CD14-positive monocyte (primary cell): Measurements from ENCODE around the gene SYNM. TPM values are rescaled to one million over a fixed set of nuclear protein-coding genes. Genes with fewer than 3 reads are reported as not detected.

ENCODE experiments used
- DNase-seq, 3 donors: peaks; one replicate each; pipeline ENCODE4 v3.0.0-alpha.2; 2011 to 2022
- H2AFZ ChIP-seq: 2 replicates; pipeline ENCODE4 v1.6.0; 2012; ENCODE audit warnings: mild to moderate bottlenecking, low read depth, low read length, inconsistent platforms; ENCODE audit not compliant: insufficient read depth, poor library complexity, severe bottlenecking
- H3K27ac ChIP-seq, 2 donors: 1 replicate in 1 of 2; 2 replicates in 1 of 2; pipeline ENCODE4 v1.5.1; 2012 to 2013; ENCODE audit warnings: low read length in 2 of 2, control low read depth in 1 of 2, inconsistent platforms in 1 of 2, low read depth in 1 of 2, mild to moderate bottlenecking in 1 of 2
- H3K27me3 ChIP-seq, 2 donors: one replicate each; pipeline versions ENCODE4 v1.6.0 to v1.6.1; 2011 to 2013; ENCODE audit warnings: low read length in 2 of 2; ENCODE audit not compliant: control insufficient read depth in 2 of 2, insufficient read depth in 2 of 2
- H3K36me3 ChIP-seq, 2 donors: replicated peaks in 1 of 2; 1 replicate in 1 of 2; 2 replicates in 1 of 2; pipeline versions ENCODE4 v1.5.1 to v1.6.1; 2012 to 2013; ENCODE audit warnings: low read length in 2 of 2, control low read depth in 1 of 2, inconsistent platforms in 1 of 2, mild to moderate bottlenecking in 1 of 2; ENCODE audit not compliant: insufficient read depth in 2 of 2, control insufficient read depth in 1 of 2
- H3K4me1 ChIP-seq, 2 donors: 1 replicate in 1 of 2; 2 replicates in 1 of 2; pipeline versions ENCODE4 v1.5.1 to v1.6.1; 2012 to 2013; ENCODE audit warnings: low read length in 2 of 2, control low read depth in 1 of 2, inconsistent platforms in 1 of 2, mild to moderate bottlenecking in 1 of 2, moderate library complexity in 1 of 2; ENCODE audit not compliant: insufficient read depth in 2 of 2, control insufficient read depth in 1 of 2
- H3K4me2 ChIP-seq: replicated peaks from 2 replicates; pipeline ENCODE3; 2012; ENCODE audit warnings: low read length, moderate library complexity, mild to moderate bottlenecking; ENCODE audit not compliant: poor library complexity, severe bottlenecking; ENCODE audit errors: extremely low read depth
- H3K4me3 ChIP-seq, 3 experiments: fragments of 200-600 bp in 1 of 3; sonication (generic) in 1 of 3; replicated peaks in 1 of 3; 1 replicate in 2 of 3; 2 replicates in 1 of 3; pipeline ENCODE4 v1.5.1; 2011 to 2013; ENCODE audit warnings: low read length in 3 of 3, mild to moderate bottlenecking in 3 of 3, control low read depth in 2 of 3, low read depth in 2 of 3, inconsistent platforms in 1 of 3, moderate library complexity in 1 of 3
- H3K79me2 ChIP-seq: 2 replicates; pipeline ENCODE4 v1.6.0; 2012; ENCODE audit warnings: mild to moderate bottlenecking, control low read depth, inconsistent platforms, low read length, moderate library complexity; ENCODE audit not compliant: insufficient read depth
- H3K9ac ChIP-seq: 2 replicates; pipeline ENCODE4 v1.6.0; 2017; ENCODE audit warnings: low read length, mild to moderate bottlenecking; ENCODE audit not compliant: insufficient read depth, poor library complexity, severe bottlenecking
- H3K9me3 ChIP-seq, 2 donors: replicated peaks in 1 of 2; 1 replicate in 1 of 2; 2 replicates in 1 of 2; pipeline versions ENCODE4 v1.5.1 to v1.6.1; 2012 to 2013; ENCODE audit warnings: low read length in 2 of 2, control low read depth in 1 of 2; ENCODE audit not compliant: control insufficient read depth in 1 of 2, insufficient read depth in 1 of 2
- H4K20me1 ChIP-seq: 2 replicates; pipeline ENCODE4 v1.6.0; 2012; ENCODE audit warnings: mild to moderate bottlenecking, low read length, control low read depth, moderate library complexity; ENCODE audit not compliant: insufficient read depth
- H3K27ac Mint-ChIP-seq, 7 donors: one replicate each; pipeline ENCODE4 v1.8.0; 2020; ENCODE audit warnings: mild to moderate bottlenecking in 7 of 7, mixed read lengths in 7 of 7, moderate library complexity in 6 of 7, inconsistent platforms in 2 of 7
- H3K27me3 Mint-ChIP-seq, 3 donors: one replicate each; pipeline ENCODE4 v1.8.0; 2021 to 2022; ENCODE audit warnings: low read depth in 3 of 3, mild to moderate bottlenecking in 3 of 3, mixed read lengths in 3 of 3, moderate library complexity in 3 of 3, inconsistent platforms in 1 of 3
- H3K36me3 Mint-ChIP-seq, 2 donors: one replicate each; pipeline ENCODE4 v1.8.0; 2020; ENCODE audit warnings: mixed read lengths in 2 of 2, inconsistent platforms in 1 of 2, mild to moderate bottlenecking in 1 of 2
- H3K4me1 Mint-ChIP-seq: one replicate; pipeline ENCODE4 v1.8.0; 2020; ENCODE audit warnings: mild to moderate bottlenecking, mixed read lengths
- H3K4me3 Mint-ChIP-seq, 2 donors: one replicate each; pipeline ENCODE4 v1.8.0; 2020; ENCODE audit warnings: mild to moderate bottlenecking in 2 of 2, mixed read lengths in 2 of 2, moderate library complexity in 1 of 2
- H3K9me3 Mint-ChIP-seq, 7 donors: one replicate each; pipeline ENCODE4 v1.8.0; 2020 to 2022; ENCODE audit warnings: mixed read lengths in 7 of 7, mild to moderate bottlenecking in 6 of 7, moderate library complexity in 6 of 7, inconsistent platforms in 2 of 7
- WGBS: methylation state at CpG from one replicate; pipeline ENCODE4 v1.1.5; 2013; ENCODE audit warnings: missing lambda C conversion rate; ENCODE audit not compliant: insufficient coverage; 5-methylcytosine and 5-hydroxymethylcytosine counted together
- intact Hi-C, 2 donors: fragments of 100-400 bp; cut with micrococcal nuclease; formaldehyde crosslinking; loops; one replicate each; pipeline versions ENCODE4 v1.15.0 to v1.15.1; 2023
- polyA plus RNA-seq, 3 donors: library from polyadenylated mRNA; depleted of rRNA in 1 of 3; unstranded in 2 of 3; stranded (reverse) in 1 of 3; fragments of 300-500 nt in 2 of 3; fragments of >200 nt in 1 of 3; fragmentation: Illumina TruSeq in 2 of 3; gene quantifications; 1 replicate in 2 of 3; 2 replicates in 1 of 3; pipeline ENCODE4 v1.2.3, GENCODE V29; 2012 to 2021
- TF ChIP-seq, protein P1 (sequence below): fragments of 200-600 bp; IDR thresholded peaks from one replicate; pipeline ENCODE4 v1.8.0; 2022; ENCODE audit warnings: antibody characterized with exemption, mild to moderate bottlenecking

The SYNM gene
- polyA plus RNA-seq, 3 donors, result 0.04 to 0.05 TPM; not detected in 1

- Mint-ChIP-seq H3K36me3 (no peaks in the 10 kb centered on the region), H3K4me1 (peaks cover 11% of the 10 kb centered on the region), H3K4me3 (no peak overlapping the region), H3K27ac (no peak overlapping the region), H3K27me3 (peaks cover 16 to 23% (median 21%) of the 10 kb centered on the region in 3 donors), H3K9me3 (peaks cover 0 to 2% (median 0%) of the 10 kb centered on the region in 7 donors)
- Histone ChIP-seq H3K4me2 (no peak overlapping the region), H3K27me3 (peaks cover 0 to 16% of the 10 kb centered on the region in 2 donors), H3K4me3 (no peak overlapping the region), H2AFZ (no peak overlapping the region), H4K20me1 (no peaks in the 10 kb centered on the region), H3K9ac (no peak overlapping the region), H3K36me3 (no peaks in the 10 kb centered on the region), H3K27ac (no peak overlapping the region), H3K4me1 (peaks cover 3 to 10% of the 10 kb centered on the region in 2 donors), H3K9me3 (no peaks in the 10 kb centered on the region), H3K79me2 (no peaks in the 10 kb centered on the region)
- intact Hi-C loops, result no loop called here
- WGBS, result 100% methylated on average over 3 of the region's 3 CpGs
- TF ChIP-seq, protein P1, sequence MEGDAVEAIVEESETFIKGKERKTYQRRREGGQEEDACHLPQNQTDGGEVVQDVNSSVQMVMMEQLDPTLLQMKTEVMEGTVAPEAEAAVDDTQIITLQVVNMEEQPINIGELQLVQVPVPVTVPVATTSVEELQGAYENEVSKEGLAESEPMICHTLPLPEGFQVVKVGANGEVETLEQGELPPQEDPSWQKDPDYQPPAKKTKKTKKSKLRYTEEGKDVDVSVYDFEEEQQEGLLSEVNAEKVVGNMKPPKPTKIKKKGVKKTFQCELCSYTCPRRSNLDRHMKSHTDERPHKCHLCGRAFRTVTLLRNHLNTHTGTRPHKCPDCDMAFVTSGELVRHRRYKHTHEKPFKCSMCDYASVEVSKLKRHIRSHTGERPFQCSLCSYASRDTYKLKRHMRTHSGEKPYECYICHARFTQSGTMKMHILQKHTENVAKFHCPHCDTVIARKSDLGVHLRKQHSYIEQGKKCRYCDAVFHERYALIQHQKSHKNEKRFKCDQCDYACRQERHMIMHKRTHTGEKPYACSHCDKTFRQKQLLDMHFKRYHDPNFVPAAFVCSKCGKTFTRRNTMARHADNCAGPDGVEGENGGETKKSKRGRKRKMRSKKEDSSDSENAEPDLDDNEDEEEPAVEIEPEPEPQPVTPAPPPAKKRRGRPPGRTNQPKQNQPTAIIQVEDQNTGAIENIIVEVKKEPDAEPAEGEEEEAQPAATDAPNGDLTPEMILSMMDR, result no peak
- DNase-seq, result no peak
These were observed 9.3 kb upstream of the SYNM start for GRCh38 chr15:99095626-99096025.

DNA sequence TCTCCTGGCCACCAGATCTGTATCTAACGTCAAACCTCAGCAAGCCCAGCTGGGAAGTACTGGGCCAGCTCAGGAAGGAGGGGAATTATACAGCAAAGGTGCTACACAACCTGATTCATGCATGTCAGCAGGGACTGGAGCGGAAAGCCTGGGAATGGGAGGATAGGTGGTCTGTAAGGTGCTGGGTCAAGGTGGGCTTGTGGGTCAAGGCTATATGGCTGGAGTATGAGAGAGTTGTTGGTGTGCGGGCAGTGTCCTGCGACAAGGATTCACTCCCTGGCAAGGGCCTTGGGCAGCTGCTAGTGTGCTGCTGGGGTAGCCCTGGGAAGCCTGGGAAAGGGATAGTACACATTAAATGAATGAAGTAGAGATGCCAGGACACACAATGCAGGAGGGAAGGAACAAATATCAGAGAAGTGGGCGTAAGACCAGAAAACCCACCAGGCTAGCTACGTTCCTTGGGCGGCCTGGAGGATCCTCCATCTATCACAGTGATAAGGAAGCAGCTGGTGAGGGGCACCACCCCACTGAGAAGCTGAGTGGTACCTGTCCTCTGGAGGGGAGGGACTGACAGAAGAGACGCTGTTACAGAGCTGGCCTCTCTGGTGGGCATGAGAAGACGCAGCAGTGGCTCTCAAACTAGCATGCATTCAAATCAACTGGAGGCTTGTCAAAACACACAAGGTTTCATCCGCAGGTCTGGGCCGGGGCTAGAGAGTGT is 8.5 kb upstream of the SYNM start:
- intact Hi-C loops, result no loop called here
- DNase-seq, result no peak
- no peak overlapping the region for H2AFZ ChIP-seq
- TF ChIP-seq, protein P1, result no peak
- Mint-ChIP-seq H3K27ac (peak overlapping the region in 1 of 7 donors; percentile 63), H3K4me3 (peak overlapping the region in 1 of 2 donors; percentile 22), H3K36me3 (no peaks in the 10 kb centered on the region), H3K9me3 (peaks cover 0 to 3% (median under 1%) of the 10 kb centered on the region in 7 donors), H3K4me1 (peaks cover 8% of the 10 kb centered on the region), H3K27me3 (peaks cover 17 to 25% (median 24%) of the 10 kb centered on the region in 3 donors)
- WGBS, result 89% methylated on average over 7 of the region's 11 CpGs
- H3K36me3 ChIP-seq, result no peaks in the 10 kb centered on the region
- H3K9me3 ChIP-seq, result no peaks in the 10 kb centered on the region
- peaks cover 3 to 7% of the 10 kb centered on the region in 2 donors for H3K4me1 ChIP-seq
- H3K4me3 ChIP-seq, result no peak overlapping the region
- H3K9ac ChIP-seq, result no peak overlapping the region
- no peak overlapping the region for H3K27ac ChIP-seq
- no peak overlapping the region for H3K4me2 ChIP-seq
- no peaks in the 10 kb centered on the region for H3K79me2 ChIP-seq
- peaks cover 0 to 24% of the 10 kb centered on the region in 2 donors for H3K27me3 ChIP-seq
- no peaks in the 10 kb centered on the region for H4K20me1 ChIP-seq
